ENCODE measurements around the gene GLCCI1.

- TF ChIP-seq POLR2AphosphoS5 (IDR thresholded peaks at IDR 0.05) (no peak), TAF1 (IDR thresholded peaks at IDR 0.05; ENCODE audit: low read depth) (no peak), EZH2 (IDR thresholded peaks at IDR 0.05; ENCODE audit: borderline replicate concordance, insufficient read depth, low read length, poor library complexity, severe bottlenecking) (no peak), CTCF (IDR thresholded peaks at IDR 0.05; ENCODE audit: poor library complexity, severe bottlenecking) (no peak), EP300 (conservative IDR thresholded peaks at IDR 0.05; ENCODE audit: poor library complexity, severe bottlenecking) (no peak), MXI1 (conservative IDR thresholded peaks at IDR 0.05; ENCODE audit: poor library complexity, severe bottlenecking) (no peak), RAD21 (conservative IDR thresholded peaks at IDR 0.05) (no peak), REST (IDR thresholded peaks at IDR 0.05; ENCODE audit: borderline replicate concordance) (no peak)
These were observed 14.8 kb upstream of the GLCCI1 start for GRCh38 chr7:7953806-7954205.
